Activated naive CD4-positive, alpha-beta T cell (primary cell): Measurements from ENCODE around the gene RTN4IP1.

Experiments
- DNase-seq, 4 experiments: peaks; one replicate each; lab custom pipeline; 2025; lab: John Stamatoyannopoulos, UW

The RTN4IP1 gene, protein sequence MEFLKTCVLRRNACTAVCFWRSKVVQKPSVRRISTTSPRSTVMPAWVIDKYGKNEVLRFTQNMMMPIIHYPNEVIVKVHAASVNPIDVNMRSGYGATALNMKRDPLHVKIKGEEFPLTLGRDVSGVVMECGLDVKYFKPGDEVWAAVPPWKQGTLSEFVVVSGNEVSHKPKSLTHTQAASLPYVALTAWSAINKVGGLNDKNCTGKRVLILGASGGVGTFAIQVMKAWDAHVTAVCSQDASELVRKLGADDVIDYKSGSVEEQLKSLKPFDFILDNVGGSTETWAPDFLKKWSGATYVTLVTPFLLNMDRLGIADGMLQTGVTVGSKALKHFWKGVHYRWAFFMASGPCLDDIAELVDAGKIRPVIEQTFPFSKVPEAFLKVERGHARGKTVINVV

DNA sequence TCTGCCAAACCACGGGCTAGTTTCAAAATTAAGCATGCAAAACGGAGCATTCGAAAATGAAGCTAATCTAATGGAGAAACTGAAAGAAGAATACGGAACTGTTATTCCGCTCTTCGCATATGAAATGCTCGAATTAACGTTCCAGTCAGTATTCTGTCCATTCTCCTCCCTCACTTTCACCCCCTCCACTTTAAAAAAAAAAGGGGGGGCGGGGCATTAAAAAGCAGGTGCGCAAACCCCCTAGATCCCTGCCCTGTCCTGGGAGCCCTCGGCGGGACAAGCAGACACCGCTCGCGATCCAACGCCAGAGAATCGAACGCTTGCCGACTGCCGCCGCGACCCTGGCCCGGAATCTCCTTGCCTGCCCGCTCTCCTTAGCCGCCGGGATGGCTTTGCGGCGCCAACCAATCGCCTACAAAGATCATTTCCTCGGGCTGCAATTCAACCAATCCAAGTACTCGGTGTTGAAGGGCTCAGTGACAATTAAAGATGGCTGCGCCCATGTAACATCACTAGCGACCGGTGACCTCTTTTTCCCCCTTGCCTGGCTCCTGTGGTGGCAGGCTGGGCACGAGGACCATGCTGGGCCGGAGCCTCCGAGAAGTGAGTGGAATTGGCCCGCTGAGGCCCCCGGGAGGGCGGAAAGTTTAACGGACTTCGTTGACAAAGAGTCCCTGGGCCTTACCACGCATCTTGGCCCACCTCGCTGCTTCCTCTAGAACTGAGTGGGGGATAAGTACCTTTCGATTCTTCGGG lies at the start of gene RTN4IP1, which contains the start of gene QRSL1:
Gene RTN4IP1 (minus strand): TSS at position 396 of the 756 bp plus-strand sequence. CDS start 477 bp downstream, outside the sequence.
Gene QRSL1 (plus strand): TSS at position 476 of the 756 bp plus-strand sequence. CDS start 104 bp downstream, at position 580.
- DNase-seq, result peak; percentile 51 to 64 (median 61)

DNA sequence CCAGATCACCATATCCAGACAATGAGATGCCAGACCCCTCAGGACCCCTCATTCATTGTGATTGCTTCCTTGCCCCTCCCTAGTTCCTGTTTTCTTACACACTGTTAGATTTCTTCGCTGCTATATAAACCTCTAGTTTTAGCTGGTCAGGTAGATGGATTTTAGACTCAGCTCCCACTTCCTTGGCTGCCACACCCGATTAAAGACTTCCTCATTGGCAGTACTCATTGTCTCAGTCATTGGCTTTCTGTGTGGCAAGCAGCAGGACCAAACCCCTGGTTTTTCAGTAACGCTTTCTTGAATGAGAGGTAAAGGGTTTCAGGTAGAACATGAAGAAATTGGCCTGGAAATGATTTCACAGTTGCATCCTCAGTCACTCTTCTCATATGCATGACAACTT lies 48.0 kb upstream of the RTN4IP1 start:
- no peak for DNase-seq

DNA sequence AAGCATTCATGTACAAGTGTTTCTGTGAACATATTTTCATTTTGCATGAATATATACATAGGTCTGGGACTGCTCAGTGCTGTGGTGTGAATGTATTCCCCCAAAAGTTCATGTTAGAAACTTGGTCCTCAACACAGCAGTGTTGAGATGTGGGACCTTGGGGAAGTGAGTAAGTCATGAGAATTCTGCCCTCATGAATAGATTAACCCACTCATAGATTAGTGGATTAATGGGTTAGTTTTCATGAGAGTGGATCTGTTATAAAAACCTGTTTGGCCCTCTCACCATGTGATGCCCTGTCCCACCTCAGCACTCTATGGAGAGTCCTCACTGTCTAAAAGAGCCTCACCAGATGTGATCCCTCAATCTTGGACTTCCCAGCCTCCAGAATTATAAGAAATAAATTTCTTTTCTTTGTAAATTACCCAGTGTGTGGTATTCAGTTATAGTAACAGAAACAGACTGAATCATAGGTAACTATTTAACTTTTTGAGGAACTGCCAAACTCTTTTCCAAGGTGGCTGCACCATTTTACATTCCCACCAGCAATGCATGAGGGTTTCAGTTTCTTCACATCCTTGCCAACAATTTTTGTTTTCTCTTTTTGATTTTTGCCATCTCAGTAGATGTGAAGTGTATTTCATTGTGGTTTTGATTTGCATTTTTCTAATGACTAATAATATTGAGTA lies 45.4 kb upstream of the RTN4IP1 start:
- DNase-seq, result no peak

DNA sequence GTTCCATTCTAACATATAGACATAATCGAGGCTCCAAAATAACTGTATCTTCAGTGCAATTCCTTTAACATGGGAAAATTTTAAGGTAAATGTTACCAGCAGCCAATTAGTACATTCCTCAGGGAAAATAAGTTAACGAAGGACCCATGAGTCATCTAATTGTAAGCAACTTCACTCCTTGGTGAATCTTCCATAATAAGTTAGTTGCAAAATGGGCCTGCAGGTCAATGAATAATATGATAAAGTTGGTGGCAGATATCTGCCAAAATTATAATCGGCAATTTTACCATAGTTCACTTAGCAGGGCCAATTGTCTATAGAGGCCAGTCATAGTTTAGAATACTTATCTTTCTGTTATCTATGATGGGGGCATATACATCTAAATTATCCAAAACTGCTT lies 42.4 kb upstream of the RTN4IP1 start:
- DNase-seq, result no peak

DNA sequence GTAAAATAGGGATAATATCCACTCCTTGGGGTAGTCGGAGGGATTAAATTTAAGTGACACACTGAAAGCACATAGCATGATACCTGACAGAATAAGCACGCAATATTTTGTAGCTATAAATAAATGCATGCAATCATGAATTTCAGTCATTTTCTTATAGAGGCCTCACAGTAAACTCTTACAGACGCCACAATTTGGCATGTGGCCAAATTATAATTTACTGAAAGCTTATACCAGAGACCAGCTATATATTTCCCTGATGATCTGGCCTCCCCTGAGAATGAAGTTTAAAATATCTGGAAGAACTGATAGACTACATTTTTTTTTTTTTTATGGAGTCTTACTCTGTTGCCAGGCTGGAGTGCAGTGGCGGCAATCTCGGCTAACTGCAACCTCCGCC lies 40.9 kb upstream of the RTN4IP1 start:
- DNase-seq, result no peak

DNA sequence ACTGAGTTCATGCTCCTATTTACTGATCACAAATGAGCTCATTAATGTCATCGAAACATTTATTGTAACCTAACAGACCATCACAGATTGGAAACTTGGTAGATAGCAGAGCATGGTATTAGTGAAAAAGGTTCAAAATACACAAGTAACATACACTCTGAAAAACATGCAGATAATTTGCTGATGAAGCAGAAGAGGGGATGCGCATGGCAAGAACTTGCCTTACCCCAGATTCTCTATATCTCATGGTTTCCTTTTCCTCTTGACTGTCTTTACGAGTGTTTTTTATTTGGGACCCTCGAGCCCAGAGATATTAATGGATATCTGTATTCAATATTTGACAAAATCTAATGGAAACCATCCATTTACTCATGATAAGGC lies 37.7 kb upstream of the RTN4IP1 start:
- no peak for DNase-seq

DNA sequence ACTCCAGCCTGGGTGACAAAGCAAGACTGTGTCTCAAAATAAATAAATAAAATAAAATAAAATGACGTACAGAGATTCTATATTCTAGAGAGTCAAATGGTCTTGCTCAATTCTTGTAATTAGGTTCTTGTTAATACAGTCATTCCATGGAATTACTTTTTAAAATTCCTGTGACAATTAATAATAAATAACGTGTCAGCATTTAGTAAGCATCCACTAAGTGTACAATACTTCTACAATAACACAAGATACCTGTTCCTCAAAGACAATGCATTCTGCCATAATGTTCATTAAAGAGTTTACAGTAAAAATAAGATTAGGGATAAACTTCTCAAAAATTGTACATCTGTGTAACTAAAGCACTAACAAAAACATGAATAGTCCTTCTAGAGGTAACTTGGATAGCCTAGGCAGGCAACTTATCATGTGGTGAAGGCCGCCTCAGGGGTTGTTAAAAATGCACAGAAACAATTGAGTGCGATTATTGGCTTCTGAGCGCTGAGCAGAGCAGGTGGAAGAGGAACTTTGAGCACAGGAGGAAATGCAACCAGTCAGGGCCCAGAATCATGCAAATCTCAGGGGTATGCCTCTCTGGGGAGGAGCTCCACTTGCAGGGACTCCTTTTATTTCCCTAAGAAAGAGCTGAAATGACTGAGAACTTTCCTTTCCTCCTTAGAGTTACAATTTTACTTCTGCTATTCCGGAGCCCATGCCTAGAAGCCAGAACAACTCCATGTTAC lies 37.2 kb upstream of the RTN4IP1 start:
- no peak for DNase-seq

DNA sequence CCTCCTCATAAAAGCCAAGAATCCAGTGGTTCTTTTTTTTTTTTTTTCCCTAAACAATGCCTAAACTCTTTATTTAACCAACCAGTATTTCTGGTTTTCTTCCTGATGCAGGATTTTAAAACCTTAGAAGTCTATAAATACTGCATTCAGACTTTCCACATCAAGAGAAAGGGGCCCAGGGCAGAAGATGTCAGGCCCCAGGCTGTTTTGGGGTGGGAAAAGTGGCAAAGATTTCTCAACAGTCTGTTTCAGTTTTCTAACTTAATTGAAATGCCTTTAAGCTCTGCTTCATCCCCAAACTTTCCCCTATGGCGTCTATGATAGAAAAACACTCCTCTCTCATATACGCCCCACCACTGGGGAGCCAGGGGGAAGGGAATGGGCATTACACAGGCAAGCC lies 33.2 kb upstream of the RTN4IP1 start:
- no peak for DNase-seq

DNA sequence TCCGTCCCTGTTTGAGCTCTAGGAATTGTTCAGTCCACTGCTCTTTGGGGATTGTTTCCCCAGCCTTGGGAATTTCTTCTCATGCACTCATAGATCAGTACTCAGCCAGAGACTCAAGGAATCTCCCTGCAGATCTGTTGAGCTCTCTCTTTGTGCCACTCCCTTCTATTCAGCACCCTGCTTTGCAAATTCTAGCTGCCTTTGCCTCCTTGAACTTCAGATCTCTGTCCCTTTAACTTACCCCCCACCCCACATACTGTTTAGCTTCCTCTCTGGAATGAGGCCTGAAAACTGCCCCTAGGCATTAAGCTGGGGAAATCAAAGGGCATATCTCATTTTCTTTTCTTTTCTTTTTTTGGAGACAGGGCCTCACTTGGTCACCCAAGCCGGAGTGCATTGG lies 30.6 kb upstream of the RTN4IP1 start:
- no peak for DNase-seq

DNA sequence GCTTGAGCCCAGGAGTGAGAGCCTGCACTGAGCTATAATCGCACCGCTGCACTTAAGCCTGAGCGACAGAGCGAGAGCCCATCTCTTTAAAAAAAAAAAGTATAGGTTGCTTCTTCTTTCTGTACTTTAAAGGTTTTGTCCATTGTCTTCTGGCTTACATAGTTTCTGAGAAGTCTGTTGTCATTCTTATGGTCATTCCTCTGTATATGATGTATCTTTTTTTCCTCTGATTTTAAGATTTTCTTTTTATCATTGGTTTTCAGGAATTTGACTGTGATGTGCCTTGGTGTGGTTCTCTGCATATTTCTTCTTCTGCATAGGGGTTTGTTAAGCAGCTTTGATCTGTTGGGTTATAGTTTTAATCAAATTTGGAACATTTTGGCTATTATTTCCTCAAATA lies 29.2 kb upstream of the RTN4IP1 start:
- DNase-seq, result no peak

DNA sequence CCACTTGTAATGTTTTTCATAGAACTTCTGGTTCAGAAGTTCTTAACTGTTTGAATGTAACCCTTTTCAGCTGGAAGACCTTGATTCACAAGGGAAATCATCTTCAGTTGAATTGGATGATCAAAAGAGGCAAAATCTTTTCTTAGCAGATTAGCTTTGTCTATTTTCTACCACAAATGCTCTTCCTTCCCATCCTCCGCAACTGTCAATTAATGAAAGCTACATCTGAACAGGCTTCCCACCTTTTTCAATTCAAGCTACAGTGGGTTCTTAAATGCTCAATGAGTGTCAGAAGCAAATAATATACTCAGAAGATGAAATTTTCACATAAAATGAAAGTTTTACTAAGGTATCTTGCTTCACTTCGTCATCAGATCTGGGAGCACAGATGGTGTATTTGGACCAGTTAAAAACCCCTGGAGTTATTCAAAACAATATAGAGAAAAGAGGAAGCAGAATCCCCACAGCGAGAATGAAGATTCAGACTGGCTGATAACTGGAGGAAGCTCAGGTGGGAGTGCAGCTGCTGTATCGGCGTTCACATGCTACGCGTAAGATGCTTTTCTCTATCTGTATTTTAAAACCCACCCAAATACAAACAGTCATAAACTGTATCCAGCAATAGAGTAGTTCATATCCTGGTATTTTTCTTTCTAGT lies 19.5 kb upstream of the RTN4IP1 start:
- DNase-seq, result no peak

DNA sequence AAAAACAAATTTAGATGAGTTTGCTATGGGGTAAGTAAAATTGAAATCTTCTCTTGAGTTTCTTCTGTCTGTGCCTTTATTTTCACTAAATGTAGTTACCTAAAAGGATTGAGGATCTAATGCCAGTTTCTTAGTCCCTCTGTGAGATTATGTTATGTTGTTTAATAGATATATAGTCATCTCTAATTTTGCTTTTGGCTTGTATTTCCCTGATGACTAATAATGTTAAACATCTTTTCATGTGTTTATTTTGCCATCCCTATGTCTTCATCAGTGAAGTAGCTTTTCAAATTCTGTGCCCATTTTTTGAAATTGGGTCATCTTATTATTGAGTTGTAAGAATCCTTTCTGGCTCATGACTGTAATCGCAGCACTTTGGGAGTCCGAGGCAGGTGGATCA lies 13.8 kb upstream of the RTN4IP1 start:
- DNase-seq, result no peak

DNA sequence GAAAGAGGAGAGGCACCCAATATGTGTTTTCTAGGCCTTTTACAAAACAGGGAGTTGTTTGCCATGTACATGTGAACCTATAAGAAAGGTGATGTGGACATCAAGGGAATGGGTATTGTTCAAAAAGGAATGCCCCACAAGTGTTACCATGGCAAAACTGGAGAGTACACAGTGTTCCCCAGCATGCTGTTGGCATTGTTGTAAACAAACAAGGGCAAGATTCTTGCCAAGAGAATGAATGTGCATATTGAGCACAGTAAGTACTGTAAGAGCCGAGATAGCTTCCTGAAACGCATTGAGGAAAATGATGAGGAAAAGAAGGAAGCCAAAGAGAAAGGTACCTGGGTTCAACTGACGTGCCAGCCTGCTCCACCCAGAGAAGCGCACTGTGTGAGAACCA lies 13.2 kb upstream of the RTN4IP1 start:
- no peak for DNase-seq

DNA sequence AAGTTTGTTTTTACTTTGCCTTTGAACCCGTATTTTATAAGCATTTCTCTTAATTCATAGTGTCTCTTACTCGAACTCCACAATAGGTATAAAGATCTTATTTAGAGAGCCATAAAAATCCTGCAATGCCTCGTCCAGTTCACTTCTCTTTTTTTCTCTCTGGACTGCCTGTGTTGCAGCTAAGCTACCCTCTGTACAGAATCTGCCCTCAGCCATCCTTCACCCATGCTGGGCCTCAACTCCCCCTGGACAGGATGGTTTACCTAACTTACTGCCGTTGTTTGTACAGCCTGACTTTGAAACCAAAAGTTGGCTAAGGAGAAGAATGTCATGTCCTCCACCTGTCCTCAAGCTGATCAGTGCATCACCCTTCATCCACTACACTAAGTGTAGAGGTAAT lies 10.5 kb upstream of the RTN4IP1 start:
- no peak for DNase-seq

DNA sequence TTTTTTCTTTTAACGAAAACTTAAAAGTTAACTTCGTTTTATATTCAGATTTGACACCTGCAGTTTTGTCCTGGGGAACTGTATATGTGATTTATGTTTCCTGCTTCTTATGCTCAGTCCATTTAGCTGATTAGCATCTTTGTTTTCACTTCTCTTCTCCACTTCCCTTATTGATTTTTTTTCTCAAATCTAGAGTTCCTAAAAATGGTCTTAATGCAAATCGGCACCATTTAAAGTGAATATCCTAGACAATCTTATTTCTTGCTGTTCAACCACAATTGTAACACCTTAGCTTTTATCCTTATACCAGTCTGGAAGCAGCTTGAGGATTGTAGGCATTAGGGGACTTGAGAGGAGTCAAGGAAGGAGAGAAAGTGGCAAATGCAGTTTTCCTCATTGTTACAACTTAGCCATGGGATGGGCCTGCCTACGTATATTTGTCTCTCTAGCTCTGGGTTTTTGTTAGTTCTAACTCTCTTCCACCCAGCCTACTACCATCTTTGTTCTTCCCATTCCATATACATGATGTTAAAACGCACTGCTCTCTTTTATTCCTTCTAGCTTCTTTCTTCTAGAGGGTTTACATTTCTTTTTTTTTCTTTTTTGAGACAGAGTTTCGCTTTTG lies 8.5 kb upstream of the RTN4IP1 start:
- DNase-seq, result no peak

DNA sequence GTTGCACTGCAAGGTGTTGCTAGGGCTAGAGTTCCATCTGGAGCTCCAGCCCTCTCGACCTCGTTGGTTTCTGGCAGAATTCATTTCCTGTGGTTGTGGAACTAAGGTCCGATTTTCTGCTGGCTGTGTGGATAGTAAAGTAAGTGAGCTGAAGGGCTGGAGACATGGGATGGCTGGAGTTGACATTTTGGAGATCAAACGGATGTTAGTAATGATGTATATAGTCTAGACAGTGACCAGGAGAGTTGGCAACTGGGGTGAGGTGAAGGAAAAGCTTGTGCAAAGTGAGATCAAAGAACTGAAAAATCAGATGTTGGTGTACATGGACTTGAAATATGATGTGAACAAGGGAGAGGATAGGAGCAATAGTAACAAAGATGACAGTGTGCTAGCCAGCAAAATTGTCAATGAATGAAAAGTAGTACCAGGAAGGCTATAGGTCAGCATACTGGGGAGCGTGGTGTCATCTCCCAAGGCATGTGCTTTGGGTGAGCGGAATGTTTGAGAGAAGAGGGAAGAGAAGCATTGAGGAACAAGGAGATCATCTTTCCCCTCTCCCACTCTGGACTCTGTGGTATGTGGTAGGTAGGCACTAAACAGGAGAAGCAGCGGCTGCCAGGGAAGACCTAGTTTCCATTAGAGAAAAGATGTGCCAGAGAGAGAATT lies 7.9 kb upstream of the RTN4IP1 start:
- DNase-seq, result no peak

DNA sequence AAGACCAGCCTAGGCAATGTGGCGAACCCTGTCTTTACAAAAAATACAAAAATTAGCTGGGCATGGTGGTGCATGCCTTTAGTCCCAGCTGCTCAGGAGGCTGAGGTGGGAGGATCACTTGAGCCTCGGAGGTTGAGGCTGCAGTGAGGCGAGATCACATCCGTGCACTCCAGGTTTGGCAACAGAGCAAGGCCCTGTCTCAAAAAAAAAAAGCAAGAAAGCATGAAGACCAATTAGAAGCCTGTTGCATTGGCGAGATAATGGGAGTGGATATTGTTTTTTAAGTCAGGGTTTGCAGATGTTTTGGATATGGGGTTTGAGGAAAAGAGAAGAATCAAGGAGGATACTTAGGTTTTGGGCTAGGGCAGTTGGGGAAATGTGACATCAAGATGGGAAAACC lies 5.3 kb upstream of the RTN4IP1 start:
- DNase-seq, result no peak

DNA sequence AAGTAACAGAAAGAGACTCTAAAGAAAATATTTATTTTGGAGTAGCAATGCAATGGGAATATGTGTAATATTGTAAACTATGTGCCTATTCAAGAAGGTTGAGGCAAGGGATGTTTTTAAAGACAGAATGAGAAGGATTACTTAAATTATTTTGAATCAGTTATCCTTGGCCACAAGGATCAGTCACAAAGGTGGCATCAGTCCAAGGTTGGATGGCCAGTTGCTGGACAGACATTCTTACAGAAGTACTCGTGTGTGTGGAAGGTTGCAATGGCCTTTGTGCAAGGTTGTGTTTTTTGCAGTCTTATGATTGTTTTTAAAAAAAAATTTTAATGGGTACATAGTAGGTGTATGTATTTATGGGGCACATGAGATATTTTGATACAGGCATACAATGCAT lies 2.0 kb upstream of the RTN4IP1 start:
- DNase-seq, result no peak

DNA sequence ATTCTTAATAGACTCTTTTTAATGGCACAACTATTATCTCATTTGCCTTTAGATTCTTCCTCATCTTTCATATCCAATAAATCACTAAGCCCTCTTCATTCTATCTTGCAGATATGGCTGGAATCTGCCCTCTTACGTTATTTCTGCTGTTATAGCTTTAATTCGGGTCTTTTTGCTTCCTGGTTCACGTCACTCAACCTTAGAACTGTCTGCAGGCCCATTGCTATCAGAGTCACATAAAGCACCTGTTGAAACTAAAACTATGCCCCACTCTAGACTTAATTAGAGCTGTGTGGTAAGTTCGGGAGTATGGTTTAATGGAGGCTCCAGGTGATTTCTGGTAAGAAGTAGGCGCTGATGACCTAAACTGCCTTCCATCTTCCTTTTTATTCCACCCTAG lies 1.1 kb upstream of the RTN4IP1 start:
- no peak for DNase-seq

DNA sequence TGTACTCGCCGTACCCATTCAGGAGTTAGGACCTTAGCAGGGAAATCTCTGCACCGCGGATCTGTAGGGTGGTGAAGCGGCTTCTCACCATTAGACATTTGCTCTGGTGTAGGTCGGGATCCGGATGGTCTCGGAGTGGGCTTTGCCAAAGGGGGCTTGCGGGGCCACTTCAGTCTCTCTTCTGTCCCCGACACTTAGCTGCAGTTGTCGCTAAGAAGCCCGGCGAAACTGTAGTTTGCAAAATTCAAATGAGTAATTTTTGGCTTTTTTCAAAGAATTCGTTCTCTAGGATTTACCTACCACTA lies 513 bp upstream of the RTN4IP1 start:
- peak in 1 of 4 experiments; percentile 33 for DNase-seq

DNA sequence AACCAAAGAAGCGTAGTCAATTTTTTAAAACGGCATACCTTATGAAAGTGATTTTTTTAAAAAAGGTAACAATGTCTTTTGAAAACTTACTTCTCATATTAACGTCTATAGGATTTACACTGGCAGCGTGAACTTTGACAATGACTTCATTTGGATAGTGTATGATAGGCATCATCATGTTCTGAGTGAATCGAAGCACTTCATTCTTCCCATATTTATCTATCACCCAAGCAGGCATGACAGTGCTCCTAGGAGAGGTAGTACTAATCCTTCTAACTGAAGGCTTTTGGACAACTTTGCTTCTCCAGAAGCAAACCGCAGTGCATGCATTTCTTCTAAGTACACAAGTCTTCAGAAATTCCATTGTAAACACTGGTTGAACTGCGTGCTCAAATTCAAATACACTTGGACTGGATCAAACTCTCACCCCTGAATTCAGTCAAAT lies 618 bp downstream of the RTN4IP1 start:
- DNase-seq, result no peak
